NCI-H2227 (cell line): ENCODE data around the gene CALY.

Source experiments
- DNase-seq: peaks from one replicate; lab custom pipeline; 2025; ENCODE audit not compliant: unreplicated experiment; lab: John Stamatoyannopoulos, UW

Gene CALY

DNA sequence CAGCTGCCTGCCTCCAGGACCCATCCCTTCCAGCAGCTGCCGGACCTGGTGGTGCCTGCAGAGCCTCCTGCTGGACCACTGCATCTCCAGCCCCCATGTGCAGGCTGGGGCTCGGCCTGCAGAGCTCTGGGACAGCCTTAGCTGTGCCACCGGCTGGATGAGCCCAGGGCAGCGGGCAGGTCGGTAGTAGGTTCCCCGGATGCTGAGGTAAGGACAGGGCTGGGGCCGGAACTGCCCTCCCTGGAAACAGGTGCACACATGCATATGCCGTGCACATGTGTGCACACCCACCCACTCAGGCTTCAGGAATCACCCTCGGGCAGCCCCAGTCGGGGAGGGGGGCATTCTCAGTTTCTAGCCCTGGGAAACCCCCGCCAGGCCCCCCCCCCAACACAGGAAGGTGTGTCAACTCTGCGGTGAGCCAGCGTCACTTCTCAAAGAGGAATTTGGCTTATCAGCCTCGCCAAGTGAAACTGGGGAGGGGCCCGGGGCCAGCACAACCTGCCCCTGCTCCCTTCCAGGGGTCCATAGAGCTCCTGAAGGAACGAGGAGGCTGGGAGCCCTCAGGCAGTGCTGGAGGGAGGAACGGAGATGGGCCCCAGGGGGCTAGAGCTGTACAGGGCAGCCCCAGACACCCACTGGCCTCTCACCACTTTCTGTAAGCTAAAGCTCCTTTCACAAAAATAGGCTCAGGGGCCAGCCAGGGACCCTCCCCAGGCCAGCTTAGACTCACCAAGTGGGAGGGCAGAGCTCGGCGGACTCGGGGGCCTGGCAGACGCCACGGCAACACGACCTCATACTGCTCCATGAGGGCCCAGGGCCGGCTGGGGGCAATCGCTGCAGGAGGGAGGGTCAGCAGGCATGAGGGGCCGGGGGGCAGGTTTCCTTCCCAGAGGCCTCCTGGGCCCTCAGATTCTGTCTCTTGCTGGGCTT is 61.7 kb downstream of the CALY start:
- DNase-seq: no peak
